LoVo (cell line): ENCODE measurements around the gene ATRNL1.
"Not testable (repeated sequence)": the region's sequence is repeated elsewhere in the genome, so short reads cannot be mapped to it uniquely, and the experiment has no call there.

Experiments
- DNase-seq: peaks from one replicate; pipeline ENCODE4 v3.0.0-alpha.2; 2016; ENCODE audit warnings: low spot score

ATRNL1 gene

DNA sequence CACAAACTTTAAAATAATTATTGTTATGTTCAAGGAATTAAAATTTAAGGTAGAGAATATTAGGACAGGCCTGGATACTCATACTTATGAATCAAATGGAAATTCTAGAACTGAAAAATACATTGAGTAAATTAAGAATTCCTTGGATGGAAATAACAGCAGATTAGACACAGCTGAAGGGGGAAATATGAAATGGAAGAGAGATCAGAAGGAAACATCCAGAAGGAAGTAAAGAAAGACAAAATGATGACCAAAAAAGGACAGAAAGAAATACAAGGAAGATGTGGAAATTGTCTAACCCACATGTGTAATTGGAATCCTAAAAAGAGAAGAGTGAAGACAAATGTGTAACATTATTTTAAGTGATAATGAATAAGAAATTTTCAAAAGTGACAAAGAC, 128.9 kb downstream of the ATRNL1 start:
- DNase-seq = no peak

DNA sequence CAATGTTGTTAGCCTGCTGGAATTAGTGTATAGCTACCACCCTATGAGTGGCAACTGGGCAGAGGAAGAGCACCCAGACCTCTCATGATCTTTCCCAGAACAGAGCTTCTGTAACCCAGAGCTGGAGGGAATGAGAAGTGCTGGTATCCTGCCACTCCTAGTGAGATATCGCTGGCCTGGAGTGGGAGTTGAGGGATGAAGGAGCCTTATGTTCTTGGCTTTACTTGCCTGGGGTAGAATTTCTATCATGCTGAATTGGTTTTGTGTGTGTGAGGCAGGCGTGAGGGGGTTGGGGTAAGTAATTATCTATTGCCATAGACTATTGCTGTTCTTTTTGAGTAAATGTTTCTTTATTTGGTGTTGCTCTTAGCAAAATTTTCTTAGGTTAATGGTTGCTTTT, 146.6 kb downstream of the ATRNL1 start:
- DNase-seq = no peak

DNA sequence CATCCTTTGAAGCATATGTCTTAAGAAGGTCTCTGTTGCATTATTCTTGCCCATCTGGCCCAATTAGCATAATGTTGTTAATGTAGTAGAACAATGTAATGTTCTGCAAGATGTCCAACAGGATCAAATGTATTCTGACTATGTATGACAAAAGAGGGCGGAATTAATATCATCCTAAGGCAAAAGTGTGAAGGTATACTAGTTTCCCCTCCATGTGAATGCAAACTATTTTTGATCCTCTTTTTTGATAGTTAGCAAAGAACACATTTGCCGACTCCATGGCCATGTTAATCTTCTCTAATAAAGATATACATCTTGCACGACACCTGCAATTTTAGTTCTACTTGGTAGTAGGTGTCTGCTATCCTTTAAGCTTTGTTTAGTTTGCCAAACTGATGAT, 157.6 kb downstream of the ATRNL1 start:
- DNase-seq = no peak

DNA sequence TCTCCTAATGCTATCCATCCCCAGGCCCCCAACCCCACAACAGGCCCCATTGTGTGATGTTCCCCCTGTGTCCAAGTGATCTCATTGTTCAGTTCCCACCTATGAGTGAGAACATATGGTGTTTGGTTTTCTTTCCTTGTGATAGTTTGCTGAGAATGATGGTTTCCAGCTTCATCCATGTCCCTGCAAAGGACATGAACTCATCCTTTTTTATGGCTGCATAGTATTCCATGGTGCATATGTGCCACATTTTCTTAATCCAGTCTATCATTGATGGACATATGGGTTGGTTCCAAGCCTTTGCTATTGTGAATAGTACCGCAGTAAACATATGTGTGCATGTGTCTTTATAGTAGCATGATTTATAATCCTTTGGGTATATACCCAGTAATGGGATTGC, 160.6 kb downstream of the ATRNL1 start:
- DNase-seq = not testable (repeated sequence)

DNA sequence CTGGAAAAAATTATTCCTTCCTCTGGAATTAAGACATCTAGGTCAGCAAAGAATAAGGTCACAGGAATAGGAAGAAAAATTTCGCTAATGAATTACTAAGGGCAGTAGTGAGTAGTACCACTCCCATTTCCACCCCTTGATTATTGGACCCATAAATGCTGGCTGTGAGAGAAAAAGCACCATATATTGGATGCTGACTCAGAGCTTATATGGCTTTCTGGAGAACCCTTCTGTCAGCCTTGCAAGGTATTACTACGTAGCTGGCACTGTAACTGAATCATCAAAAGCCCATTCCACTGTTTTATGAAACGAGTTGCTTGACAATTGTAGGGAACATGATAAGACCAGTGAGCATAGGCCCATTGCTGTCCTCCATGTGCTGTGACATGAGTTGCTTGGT, 179.3 kb downstream of the ATRNL1 start:
- no peak for DNase-seq

DNA sequence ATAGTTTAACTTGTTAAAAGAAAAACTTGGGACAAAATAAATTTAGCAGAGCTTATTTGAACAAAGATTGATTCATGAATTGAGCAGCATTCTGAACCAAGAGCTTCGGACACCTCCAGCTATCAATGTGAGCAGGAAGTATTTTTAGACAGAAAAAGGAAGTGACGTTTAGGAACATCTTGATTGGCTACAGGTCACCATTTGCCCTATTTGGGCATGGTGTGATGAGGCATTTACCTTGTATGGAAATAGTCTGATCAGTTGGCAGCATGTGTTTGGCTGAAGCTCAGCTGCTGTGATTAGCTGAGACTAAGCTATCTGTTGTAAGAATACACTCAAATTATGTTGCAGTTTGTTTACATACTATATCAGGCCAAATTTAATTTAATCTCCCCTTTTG, 185.1 kb downstream of the ATRNL1 start:
- no peak for DNase-seq

DNA sequence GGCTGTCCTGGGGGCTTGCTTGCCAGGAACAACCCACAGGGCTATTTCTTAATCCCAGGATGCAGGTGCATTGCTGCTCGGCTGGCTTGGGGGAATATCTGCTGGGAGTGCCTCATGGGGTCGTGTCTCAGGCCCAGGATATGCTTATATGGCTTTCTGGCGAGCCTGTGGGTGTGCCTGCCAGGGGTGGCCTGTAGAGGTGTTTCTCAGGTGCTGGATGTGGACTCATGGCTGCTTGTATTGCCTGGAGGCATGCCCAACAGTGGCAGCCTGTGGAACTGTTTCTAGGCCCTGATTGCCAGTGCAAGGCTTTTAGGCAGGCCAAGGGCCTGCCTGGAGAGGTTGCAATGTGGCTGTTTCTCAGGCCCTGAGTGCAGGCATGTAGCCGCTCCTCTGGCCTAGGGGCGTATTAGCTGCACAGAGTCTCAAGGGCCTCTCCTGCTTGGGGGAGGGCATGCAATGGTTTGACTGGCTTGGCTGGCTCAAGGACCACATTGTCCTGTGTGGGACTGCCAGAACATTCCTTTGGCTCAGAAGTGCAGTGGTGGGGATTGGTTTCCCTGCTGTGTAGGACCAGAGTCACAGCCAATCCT, 202.1 kb downstream of the ATRNL1 start:
- DNase-seq = no peak

DNA sequence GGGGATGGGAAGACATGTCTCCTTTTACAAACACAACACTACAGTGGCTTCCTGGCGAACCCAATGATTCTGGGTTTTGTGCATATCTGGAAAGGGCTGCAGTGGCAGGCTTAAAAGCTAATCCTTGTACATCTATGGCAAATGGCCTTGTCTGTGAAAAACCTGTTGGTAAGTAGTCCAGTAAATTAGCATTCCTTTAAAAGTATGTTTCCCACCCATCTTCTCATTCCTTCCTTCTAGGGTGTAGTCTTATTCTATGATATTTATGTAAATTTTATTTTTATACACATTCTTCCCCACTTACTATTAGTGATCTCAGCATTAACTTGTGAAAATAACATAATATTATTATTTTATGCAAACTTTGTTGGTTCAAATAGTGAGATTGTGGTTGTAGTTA, 206.9 kb downstream of the ATRNL1 start:
- no peak for DNase-seq

DNA sequence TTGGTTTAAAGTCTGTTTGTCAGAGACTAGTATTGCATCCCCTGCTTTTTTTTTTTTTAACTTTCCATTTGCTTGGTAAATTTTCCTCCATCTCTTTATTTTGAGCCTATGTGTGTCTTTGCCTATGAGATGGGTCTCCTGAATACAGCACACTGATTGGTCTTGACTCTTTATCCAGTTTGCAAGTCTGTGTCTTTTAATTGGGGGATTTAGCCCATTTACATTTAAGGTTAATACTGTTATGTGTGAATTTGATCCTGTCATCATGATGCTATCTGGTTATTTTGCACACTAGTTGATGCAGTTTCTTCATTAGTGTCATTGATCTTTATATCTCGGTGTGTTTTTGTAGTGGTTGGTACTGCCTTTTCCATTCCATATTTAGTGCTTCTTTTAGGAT, 226.5 kb downstream of the ATRNL1 start:
- not testable (repeated sequence) for DNase-seq

DNA sequence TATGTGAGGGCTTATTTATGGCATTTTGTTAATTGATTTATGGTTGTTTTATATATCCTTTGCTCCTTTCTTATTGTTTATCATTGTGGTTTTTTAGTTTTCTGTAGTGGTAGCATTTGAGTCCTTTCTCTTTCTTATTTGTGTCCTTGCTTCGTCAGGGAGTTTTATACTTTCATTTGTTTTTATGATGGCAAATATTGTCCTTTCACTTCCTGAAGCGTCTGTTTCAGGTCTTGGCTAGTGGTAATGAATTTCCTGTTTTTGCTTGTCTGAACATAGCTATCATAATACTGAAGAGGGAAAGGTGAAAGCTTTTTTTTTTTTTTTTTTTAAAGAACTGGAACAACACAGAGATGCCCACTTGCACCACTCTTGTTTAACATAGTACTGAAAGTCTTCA, 228.2 kb downstream of the ATRNL1 start:
- no peak for DNase-seq

DNA sequence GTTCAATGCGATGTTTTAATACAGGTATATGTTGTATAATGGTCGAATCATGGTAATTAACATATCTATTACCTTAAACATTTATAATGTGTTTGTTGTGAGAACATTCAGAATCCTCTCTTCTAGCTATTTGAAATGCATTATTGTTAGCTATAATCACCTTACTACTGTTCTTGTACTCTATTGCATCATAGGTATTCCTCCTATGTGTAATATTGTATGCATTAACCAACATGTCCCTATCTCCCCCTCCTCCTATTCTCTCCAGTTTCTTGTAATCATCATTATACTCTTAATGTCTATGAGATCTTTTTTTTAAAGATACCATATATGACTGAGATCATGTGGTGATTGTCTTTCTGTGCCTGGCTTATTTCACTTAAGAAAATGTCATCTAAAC, 235.2 kb downstream of the ATRNL1 start:
- no peak for DNase-seq

DNA sequence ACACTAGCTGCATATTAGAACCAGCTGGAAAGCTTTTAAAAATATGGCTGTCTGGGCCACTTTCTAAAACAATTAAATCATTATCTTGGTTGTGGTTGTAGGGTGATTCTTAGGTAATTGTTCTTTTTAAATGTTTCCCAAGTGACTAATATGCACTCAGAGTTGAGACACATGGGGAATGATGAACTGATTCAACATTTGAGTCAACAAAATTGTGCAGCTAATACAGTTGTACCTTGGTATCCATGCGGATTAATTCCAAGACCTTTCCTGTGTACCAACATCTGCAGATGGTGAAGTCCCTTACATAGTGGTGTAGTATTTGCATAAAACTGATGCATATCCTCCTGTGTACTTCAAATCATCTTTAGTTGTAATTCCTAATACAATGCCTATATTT, 242.2 kb downstream of the ATRNL1 start:
- no peak for DNase-seq

DNA sequence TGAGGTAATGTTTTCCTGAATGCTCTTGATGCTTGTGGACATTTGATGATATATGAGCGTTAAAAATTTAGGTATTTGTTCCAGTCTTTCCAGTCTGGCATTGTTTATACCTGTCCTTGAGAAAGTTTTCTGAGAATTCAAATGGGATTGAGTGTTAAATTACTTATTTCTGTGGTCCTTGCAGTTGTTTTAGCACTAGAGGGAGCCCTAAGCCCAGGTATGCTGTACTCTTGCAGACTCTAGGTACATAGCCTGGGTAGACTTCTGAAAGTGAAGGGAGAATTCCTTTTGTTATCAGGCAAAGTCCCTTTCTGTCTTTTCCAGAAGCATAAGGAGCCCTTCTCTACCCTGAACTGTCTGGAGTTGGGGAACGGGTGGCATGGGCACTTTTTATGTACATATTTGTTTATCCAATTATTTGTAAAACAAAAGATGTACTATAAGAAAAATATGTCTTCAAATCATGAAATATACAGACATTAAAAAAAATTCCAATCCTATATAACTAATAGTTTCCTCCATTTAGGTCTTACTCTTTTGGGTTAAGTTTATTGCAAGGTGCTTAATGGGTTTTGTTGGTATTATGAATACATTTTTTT, 262.1 kb downstream of the ATRNL1 start:
- DNase-seq = peak; percentile 75

DNA sequence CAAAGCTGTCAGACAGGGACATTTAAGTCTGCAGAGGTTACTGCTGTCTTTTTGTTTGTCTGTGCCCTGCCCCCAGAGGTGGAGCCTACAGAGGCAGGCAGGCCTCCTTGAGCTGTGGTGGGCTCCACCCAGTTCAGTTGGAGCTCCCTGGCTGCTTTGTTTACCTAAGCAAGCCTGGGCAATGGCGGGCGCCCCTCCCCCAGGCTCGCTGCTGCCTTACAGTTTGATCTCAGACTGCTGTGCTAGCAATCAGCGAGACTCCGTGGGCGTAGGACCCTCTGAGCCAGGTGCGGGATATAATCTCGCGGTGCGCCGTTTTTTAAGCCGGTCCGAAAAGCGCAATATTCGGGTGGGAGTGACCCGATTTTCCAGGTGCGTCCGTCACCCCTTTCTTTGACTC, 274.8 kb downstream of the ATRNL1 start:
- not testable (repeated sequence) for DNase-seq

DNA sequence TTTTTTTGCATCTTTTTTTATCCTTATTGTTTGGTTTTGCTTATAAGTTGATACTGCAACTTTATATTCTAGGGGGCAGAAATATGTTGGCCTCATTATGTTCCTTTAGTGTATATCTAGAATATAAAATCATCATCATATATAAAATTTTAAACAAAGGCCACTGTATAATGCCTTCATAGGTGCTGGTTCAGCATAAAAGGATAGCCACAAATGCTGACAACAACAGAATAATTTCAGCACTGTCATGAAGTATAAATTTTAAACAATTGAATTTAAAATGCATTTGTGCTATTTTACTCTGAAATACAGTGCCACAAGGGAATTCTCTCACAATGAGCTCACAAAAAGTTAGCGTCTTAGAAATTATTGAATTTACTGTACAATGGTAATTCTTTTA, 285.9 kb downstream of the ATRNL1 start:
- no peak for DNase-seq

DNA sequence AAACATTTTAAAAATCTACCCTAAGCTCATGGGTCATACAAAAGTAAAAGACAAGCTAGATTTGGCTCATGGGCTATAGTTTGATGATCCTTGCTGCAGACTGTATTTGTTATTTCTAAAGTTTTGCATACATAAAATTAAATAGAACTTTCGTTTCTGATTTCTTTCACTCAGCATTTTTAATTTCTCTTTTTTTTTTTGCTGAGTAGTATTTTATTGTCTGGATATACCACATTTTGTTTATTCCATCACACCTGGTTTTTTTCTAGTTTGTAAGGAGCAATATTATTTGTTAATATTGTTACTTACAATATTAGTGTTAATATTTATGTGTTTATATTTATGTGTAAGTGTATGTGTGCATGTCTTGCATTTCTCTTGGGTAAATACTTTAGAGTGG, 291.5 kb downstream of the ATRNL1 start:
- DNase-seq = no peak

DNA sequence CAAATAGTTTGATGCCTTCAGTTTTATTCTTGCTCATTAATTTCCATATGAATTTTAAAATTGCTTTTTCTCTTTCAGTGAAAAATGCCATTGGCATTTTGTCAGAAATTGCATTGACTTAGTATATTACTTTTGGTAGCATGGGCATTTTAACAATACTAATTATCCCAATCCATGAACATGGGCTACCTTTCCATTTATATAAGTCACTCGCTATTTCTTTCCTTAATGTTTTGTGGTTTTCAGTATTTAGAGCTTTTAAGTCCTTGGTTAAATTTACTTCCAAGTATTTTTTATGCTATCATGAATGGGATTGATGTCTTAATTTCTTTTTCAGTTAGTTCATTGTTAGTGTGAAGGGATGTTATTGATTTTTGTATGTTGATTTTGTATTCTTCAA, 297.4 kb downstream of the ATRNL1 start:
- no peak for DNase-seq

DNA sequence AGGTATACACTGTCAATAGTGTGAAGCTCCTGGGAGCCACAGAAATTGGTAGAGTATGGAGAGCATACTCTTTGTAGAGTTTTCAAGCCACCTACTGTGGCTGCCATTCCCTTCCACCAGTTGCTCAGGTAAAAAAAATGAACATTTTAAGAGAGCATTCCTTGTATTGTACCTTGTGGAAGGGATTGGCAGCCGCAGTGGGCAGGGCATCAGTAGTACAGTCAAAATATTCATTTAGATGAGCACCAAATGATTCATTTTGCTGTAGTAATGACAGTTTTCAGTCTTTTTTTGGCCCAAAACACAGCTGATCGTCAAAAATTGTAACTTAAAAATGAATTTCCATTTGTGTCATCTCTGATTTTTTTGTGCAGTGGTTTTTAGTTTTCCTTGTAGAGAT, 304.9 kb downstream of the ATRNL1 start:
- DNase-seq = no peak

DNA sequence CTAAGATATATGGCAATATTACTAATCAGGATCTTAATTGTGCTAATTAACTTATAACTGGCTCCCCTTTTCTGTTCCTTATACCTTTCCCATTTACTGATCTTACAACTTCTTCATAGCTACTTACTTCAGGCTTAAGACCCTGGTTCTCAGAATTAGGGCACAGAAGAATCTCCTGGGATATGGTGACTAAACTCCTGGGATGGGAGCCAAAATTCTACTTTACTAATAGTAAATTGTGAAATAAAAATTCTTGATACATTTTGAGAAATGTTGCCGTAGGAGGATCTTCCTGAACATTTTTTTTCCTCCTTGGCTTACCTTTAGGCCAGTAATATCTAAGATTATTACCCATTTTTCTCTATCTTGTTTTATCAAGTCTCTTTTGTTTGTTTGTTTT, 309.5 kb downstream of the ATRNL1 start:
- DNase-seq = no peak

DNA sequence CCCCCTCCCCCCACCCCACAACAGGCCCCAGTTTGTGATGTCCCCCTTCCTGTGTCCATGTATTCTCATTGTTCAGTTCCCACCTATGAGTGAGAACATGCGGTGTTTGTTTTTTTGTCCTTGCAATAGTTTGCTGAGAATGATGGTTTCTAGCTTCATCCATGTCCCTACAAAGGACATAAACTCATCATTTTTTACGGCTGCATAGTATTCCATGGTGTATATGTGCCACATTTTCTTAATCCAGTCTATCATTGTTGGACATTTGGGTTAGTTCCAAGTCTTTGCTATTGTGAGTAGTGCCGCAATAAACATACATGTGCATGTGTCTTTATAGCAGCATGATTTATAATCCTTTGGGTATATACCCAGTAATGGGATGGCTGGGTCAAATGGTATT, 312.7 kb downstream of the ATRNL1 start:
- DNase-seq = not testable (repeated sequence)

DNA sequence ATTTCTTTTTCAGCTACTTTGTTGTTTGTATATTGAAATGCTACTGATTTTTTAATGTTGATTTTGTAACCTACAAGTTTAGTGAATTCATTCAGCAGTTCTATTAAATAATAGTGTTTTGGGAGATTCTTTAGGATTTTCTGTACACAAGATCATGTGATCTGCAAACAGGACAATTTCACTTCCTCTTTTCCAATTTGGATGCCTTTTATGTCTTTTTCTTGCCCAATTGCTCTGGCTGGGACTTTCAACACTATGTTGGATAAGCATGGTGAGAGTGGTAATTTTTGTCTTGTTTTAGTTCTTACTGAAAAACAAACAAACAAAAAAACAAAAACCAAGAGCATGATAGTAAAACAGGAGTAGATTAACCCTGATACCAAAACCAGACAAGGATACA, 316.2 kb downstream of the ATRNL1 start:
- DNase-seq = no peak

DNA sequence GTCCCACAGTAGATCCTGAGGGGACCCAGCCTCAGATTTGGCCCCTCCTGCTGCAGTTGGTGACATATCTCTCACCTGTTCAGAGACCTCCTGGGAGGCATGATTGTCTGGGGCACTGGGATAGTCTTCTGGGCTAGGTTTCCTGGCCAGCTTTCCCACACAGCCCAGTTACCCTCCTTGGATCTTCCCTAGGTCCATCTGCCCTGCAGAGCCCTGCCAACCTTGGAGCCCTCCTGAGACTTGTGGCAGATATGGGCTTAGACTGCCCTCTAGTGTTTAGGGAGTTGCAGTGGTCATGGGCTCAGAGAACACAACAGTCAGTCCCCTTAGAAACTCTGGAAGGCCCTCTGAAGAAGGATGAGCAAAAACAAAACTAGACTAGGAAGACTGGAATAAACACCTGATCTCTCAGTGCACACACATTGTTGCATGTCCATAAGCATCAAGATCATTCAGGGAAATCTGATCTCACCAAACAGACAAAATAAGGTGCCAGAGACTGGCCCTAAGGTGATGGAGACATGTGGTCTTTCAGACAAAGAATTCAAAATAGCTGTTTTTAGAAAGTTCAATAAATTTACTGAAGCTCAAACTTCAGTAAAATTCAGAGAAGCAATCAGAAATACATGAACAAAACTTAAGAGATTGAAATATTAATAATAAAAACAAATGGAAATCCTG, 324.6 kb downstream of the ATRNL1 start:
- peak; percentile 55 for DNase-seq

DNA sequence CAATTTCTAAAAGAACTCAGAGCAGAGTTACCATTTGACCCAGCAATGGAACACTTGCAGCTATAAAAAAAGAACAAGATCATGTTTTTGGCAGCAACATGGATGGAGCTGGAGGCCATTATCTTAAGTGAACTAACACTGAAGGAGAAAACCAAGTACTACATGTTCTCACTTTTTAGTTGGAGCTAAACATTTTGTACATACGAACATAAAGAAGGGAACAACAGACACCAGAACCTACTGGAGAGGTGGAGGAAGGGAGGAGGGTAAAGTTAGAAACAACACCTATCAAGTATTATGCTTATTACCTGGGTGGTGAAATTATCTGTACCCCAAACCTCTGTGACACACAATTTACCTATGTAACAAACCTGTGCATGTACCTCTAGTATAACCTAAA, 329.5 kb downstream of the ATRNL1 start:
- no peak for DNase-seq

DNA sequence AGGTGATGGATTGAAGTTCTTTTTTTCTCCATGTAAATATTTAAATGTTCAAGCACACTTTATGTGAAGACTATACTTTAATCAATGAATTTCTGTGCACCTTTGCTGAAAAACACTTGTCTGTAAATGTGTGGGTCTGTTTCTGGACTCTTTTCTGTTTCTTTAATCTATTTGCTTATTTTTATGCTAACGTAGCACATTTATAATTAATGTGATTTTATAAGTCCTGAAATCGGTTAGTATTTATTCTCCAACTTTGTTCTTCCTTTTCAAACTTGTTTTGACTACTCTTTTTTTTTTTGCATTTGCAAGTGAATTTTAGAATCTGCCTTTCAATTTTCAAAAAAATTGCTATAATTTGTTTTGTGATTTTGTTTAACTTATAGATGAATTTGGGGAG, 334.4 kb downstream of the ATRNL1 start:
- DNase-seq = no peak
